ENCODE results near the gene ARHGEF38.
"Not testable (repeated sequence)": the region's sequence is repeated elsewhere in the genome, so short reads cannot be mapped to it uniquely, and the experiment has no call there.

ARHGEF38 gene

GRCh38 chr4:105607876-105608275 lies 55.5 kb downstream of the ARHGEF38 start:
- in situ Hi-C loops (cut with MboI; ENCODE audit: low sequenced_read_pairs), result no loop called here

- in situ Hi-C loops (cut with MboI; ENCODE audit: low sequenced_read_pairs), result not testable (repeated sequence)
These were observed 57.4 kb downstream of the ARHGEF38 start for GRCh38 chr4:105609819-105610218.

- in situ Hi-C loops (cut with MboI; ENCODE audit: low sequenced_read_pairs), result no loop called here
These were observed 60.9 kb downstream of the ARHGEF38 start for GRCh38 chr4:105613306-105613705.

DNA sequence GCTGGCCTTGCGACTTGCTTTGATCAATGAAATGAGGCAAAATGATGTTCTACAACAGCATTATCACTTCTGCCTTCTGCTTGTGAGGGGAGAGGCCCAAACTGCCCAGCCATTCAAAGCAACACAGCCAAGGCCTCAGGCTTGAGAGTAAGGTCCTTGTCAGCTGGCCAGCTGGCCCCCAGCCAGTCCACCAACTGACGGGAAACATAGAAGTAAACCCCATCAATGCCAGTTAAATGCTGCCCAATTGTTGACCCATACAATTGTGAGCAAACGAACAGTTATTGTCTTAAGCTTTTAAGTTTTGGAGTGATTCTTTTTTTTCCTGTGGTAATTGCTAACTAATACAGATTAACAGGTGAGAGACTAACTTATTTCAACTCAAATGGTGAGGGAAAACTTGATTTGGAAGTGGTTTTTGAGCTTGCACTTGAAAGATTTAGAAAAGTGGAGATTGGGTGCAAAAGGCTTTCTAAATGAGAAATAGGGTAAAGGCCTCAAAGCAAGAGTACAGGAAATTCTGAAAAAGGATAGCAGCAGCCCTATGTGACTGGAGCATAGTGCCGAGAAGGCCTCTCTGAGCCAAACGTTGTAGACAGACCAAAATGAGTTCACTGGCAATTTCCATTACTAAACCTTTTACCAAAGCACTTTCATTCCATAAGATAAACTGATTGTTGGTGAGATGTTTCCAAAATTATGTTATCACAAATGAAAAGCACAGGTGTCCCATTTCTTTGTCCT lies 66.9 kb downstream of the ARHGEF38 start:
- in situ Hi-C loops (cut with MboI; ENCODE audit: low sequenced_read_pairs), result no loop called here

GRCh38 chr4:105620640-105621323 lies 68.4 kb downstream of the ARHGEF38 start:
- in situ Hi-C loops (cut with MboI; ENCODE audit: low sequenced_read_pairs), result no loop called here

DNA sequence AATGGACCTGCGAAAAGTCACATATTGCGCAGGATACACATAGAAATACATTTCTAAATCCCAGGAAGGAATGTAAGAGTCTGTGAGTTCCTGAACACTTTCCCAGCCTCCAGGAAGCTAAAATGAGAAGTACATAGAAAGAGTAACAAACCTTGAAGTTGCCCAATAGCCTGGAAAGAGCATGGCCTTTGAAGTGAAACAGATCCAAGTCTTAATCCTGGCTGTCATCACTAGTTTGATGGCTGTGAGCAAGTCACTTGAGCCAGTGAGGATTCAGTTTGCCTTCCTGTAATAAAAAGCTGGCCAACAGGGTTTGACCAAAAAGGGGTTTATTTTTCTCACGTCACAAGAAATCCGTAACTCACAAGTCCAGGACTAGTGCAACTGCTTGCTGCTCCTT lies 69.8 kb downstream of the ARHGEF38 start:
- in situ Hi-C loops (cut with MboI; ENCODE audit: low sequenced_read_pairs), result no loop called here

DNA sequence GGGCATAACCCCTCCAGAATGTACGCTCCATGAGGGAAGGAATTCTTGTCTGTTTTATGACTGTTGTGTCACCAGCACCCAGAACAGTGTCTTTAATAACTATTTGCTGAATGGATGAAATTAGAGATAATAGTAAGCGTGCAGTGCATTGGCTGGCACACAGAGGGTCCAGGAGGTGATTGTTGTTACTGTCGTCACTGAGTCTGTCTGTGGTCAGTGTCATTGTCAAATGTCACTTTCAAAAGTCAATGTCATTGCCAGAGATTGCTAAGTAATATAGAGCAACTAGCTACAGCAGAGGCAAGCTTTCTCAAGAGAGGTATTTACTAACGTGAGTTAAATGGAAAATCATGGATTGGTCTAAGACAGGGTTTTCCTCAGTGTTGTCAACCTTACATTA lies 70.7 kb downstream of the ARHGEF38 start:
- in situ Hi-C loops (cut with MboI; ENCODE audit: low sequenced_read_pairs), result no loop called here

- in situ Hi-C loops (cut with MboI; ENCODE audit: low sequenced_read_pairs), result no loop called here
These were observed 72.1 kb downstream of the ARHGEF38 start for GRCh38 chr4:105624530-105624929.

DNA sequence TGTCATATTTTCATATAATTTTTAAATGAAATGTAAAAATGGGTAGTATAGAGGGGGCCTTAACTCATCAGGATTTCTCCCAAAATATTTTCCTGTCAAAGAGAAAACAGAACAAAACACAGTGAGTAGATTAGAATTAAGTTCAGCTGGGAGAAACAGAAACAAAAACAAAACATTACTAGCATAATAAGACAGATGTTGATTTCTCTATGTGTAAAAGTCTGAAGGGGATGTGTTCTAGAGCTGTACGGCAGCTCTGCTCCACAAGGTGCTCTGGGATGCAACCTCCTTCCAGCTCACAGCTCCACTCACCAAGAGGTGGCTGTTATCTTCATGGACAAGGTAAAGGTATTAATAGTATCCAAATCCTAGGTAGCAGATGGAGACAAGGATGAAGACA lies 72.8 kb downstream of the ARHGEF38 start:
- in situ Hi-C loops (cut with MboI; ENCODE audit: low sequenced_read_pairs), result no loop called here

- in situ Hi-C loops (cut with MboI; ENCODE audit: low sequenced_read_pairs), result no loop called here
These were observed 74.4 kb downstream of the ARHGEF38 start for GRCh38 chr4:105626846-105627245.

GRCh38 chr4:105627620-105628019 lies 75.2 kb downstream of the ARHGEF38 start:
- in situ Hi-C loops (cut with MboI; ENCODE audit: low sequenced_read_pairs), result no loop called here

DNA sequence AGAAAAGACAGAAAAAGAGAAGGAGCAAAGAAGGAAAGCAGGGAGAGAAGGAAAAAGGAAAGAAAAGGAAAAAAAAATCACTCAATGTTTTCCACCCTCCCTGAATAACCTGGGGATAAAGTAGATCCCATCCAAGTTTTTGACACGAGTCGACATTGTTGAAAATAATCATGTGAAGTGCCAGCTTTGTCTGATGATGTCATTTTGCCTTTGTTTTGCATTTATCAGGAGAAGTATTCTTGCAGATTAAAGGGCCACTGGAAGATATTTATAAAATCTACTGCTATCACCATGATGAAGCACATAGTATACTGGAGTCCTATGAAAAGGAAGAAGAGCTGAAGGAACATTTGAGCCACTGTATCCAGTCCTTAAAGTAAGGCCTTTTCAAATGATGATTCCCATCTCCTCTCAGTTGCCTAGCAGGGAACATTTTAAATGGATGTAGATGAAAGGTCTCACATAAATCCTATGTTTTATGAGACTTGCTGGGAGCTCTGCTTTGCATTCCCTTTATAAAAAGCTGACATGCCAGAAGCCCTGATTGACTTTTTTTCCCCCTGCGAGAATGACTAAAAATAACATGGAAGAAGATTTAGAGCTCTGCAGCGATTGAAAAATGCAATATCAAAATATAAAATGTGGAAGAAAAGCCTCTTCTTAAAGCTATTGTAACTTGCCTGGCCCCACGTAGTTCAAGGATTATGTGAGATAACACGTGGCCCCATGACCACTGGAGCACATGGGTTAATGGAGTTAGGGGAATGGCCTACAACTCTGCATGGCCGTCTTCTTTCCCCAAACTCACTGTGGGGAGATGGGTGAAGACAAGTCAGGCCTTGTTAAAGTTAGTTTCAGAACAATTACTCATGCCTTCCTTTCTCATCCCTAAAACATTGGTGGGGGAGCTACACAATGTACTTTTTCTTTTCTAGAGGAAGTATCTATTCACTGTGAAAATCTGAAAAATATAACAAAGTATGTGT lies 78.5 kb downstream of the ARHGEF38 start:
- in situ Hi-C loops (cut with MboI; ENCODE audit: low sequenced_read_pairs), result no loop called here

DNA sequence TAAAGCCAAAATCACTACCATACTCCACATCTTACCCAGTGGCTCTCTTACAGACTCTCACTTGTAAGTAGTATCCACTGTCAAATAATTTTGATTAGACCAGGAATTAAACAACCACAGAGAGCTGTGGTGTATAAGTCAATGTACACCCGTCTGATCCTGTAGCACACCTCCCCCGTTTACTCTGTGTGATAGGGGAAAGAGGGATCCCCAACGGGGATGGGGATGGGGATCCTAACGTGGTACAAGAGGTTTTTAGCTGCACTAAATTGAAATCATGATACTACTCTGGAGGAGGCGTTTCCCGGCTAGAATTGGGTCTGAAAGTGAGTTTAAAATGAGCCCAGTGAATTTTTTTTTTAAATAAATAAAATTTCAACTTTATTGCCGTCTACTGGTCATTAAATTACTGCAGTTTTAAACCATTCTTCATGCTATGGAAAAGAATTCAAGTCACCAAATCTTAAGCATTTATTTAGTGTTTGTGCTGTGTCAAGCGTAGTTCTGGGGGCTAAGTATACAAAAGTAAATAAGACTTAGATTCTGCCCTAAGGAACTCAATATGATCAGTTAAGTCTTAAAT lies 79.5 kb downstream of the ARHGEF38 start:
- in situ Hi-C loops (cut with MboI; ENCODE audit: low sequenced_read_pairs), result no loop called here

GRCh38 chr4:105632599-105632998 lies 80.2 kb downstream of the ARHGEF38 start:
- in situ Hi-C loops (cut with MboI; ENCODE audit: low sequenced_read_pairs), result no loop called here

GRCh38 chr4:105633241-105633640 lies 80.8 kb downstream of the ARHGEF38 start:
- in situ Hi-C loops (cut with MboI; ENCODE audit: low sequenced_read_pairs), result no loop called here

GRCh38 chr4:105634402-105635080 lies 82.1 kb downstream of the ARHGEF38 start:
- in situ Hi-C loops (cut with MboI; ENCODE audit: low sequenced_read_pairs), result no loop called here

- in situ Hi-C loops (cut with MboI; ENCODE audit: low sequenced_read_pairs), result no loop called here
These were observed 85.2 kb downstream of the ARHGEF38 start for GRCh38 chr4:105637408-105638176.

- in situ Hi-C loops (cut with MboI; ENCODE audit: low sequenced_read_pairs), result no loop called here
These were observed 89.4 kb downstream of the ARHGEF38 start for GRCh38 chr4:105641845-105642244.

DNA sequence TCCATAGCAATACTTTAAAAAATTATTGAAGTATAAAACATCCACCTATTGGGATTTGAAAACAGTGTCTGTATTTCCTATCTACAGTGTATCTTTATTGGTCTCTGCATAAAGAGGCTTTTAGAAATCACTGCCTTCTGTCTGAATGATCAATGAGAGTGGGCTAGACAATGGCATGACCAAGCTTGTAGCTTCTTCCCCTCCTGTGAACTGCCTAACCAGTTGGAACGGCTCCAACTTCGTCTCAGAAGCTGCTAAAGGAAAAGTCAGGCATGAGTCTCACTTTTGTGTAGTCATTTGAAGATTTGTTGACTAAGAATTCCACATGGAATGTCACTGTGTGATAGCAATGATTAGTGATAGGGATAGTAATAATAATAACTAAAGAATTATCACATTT lies 91.8 kb downstream of the ARHGEF38 start:
- in situ Hi-C loops (cut with MboI; ENCODE audit: low sequenced_read_pairs), result no loop called here

DNA sequence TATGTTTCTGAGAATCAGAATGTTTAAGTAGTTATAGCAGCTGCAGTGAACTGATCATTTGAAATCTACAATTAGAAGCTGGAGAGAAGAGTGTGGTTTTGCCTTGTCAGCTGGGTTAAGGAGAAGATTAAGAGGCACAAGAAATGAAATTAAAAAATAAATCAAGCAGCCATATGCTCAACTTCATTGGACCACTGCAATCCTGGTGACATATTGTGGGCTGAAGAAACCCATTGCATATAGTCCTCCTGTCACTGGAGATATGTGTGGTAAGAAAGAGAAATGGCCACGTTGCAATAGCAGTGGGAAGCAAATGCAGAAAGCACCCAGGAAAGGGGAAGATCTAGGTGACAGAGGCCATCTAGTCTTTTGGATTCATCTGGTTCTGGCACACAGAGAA lies 93.0 kb downstream of the ARHGEF38 start:
- in situ Hi-C loops (cut with MboI; ENCODE audit: low sequenced_read_pairs), result no loop called here
